Measurements from ENCODE around the gene P2RY6.
"Not testable (repeated sequence)": the region's sequence is repeated elsewhere in the genome, so short reads cannot be mapped to it uniquely, and the experiment has no call there.

Gene P2RY6

DNA sequence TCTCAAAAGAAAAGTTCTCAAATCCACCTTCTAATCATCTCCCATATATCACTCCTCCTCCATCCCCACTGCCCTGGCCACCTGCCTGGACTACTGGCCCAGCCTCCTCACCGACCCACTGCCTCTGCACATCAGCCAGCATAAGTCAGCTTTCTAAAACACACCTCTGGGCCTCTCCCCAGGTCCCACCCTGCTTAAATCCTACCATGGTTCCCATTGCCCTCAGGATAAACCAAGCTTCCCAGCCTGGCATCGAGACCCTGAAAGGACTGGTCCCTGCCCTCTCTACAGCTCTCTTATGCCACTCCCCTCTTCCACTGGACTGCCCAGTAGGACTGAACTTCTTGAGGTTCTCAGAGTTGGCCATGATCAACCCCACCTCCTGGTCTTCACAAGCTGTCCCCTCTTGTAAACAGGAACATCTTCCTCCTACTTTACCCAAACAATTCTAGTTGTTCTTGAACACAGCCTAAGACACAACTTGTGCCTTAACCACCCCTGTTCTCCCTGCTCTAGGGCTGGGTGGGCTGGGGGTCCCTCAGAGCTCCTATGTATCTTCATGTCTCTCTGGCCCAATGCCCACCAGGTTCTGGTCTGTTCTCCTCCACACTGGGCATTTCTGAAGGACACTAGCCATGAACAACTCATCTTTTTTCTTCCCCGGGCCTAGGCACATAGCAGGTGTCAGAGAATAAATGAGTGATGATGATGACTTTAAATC, 12.6 kb upstream of the P2RY6 start:
- no peak for FAIRE-seq
- no peak for DNase-seq (ENCODE audit: insufficient read length, low spot score)

DNA sequence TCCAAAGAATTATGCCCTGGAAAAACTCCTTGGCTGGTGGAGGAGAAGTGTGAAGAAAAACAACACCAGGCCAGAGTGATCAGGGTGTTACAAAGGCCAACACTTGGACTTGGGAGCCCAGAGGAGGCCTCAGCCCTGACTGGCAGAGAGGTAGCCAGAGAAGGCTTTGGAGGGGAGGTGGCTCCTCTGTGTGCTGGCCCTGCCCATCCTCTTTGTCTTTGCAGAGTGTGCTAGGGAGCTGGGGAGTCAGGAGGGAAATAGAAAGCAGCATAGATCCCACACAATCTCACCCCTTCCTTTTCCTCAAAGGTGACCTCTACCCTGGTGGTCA, 12.0 kb upstream of the P2RY6 start:
- no peak for FAIRE-seq
- no peak for DNase-seq (ENCODE audit: insufficient read length, low spot score)

DNA sequence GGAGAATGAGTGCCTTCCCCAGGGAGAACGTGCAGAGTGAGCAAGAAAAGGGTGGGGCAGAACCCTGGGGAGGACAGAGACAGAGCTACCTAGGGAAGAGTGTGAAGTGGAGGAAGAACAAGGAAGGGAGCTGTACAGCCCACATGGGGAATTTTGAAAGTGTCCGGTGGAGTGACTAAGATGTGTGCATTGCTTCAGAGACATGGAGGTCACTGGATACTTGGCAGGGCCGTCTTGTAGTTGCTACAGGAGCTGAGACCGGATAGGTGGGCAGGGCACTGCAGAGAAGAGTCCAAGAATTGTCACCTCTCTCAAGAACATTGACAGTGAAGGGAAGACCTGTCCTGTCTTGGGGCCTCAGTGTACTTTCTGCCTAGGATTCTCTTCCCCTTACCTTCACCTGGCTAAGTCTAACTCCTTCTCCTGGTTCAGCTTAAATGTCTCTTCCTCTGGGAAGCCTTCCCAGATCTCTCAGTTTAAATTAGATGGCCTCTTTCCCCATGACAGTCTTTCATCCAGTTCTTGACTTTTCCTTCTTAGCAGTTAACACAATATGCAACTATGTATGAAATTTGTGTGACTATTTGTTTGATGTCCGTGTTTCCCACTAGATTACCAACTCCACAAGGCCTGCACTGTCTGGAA, 9.2 kb upstream of the P2RY6 start:
- FAIRE-seq (no peak), DNase-seq (ENCODE audit: insufficient read length, low spot score) (no peak)

DNA sequence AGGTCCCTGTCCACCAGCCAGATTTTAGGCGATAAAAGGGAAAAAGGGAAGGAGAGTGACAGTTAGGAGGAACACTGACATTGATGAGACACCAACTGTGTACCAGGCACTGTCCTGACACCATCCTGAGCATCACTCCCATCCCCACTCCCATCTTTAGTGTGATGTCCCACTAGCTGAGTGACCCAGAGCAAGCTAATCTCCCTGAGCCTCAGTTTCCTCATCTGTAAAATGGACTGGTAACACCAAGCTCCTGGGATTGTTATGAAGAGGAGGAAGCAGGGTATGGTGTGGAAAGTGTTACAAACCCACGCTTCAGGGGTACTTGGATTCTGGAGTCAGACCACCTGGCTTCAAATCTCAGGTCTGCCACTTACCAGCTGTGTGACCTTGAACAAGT, 8.5 kb upstream of the P2RY6 start:
- no peak for FAIRE-seq
- DNase-seq (ENCODE audit: insufficient read length, low spot score): no peak

DNA sequence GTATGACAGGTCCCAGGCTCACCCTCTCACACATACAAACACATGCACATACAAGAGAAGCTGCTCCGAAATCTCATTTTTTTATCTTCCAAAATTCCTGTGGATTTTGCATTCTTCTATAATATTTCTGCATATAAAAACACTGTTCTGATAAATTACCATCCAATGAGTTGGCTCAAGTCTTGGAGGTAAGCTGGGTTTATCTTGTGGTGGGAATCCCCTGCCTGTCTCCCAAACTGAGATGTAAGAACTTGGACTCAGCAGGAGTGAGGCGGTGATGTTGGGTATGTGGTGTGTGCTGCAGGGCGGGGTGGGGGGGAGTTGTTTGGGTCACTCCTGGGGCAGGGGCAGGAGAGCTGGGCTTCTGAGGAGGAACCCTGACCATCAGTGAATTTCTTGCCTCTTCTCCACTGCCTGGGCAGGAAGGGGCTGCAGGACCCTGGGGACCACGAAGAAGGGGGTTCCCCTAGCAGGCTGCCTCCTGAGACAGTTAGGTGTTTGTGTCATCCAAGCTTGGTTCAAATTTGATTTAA, 6.8 kb upstream of the P2RY6 start:
- DNase-seq (ENCODE audit: insufficient read length, low spot score): no peak
- FAIRE-seq: no peak

DNA sequence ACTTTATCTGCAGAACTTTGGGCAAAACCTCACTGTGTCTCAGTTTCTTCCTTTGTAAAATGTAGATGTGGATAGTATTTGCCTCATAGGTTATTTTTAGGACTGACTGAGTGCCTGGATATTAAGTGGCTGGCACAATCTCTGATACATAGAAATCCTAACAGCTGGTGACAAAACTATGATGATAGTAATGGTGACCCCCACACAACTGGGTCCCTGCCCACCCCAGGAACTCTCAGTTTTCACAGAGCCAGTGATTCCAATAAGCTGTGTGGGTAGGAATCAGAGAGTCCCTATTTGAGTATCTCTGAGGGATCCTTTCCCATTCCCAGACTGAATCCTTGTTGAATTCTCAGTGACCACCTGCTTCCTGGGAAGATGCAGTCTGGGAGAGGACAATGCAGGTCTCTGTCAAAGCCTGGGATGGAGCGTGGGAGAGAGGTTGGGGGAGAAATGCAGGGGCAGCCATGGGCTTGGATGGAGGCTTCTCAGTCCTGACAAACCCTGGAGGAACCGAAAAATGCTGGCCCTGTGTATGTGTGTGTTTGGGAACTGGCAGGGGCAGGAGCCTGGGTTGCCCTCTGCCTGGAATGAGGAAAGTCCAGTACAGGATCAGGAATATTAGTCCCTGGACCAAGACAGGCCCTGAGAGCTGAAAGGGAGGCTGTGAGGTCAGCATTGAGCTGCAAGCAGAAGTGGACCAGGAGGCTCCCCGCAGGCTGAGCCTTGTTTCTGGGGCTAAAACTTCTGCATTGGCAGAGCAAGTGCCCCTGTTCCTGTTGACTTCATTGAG, 6.1 kb upstream of the P2RY6 start:
- no peak for DNase-seq (ENCODE audit: insufficient read length, low spot score)
- no peak for FAIRE-seq

DNA sequence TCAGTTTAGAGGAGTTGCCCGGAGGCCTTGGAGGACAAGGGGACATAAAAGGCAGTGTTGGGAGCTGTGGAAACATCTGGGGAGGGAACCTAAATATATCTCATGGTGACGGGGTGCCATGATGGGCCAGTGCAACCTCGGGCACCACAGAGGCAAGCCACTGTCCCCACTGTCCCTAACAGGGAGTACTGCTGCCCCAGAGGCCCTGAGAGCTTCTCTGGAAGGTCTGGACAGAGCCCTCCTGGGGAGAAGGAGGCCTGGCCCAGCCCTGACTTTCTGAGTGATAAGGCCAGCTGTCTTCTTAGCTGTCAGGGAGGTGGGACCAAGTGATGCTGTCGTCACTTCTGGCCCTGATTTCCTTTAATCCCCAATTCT, 5.5 kb upstream of the P2RY6 start:
- DNase-seq (ENCODE audit: insufficient read length, low spot score): no peak
- FAIRE-seq: no peak

DNA sequence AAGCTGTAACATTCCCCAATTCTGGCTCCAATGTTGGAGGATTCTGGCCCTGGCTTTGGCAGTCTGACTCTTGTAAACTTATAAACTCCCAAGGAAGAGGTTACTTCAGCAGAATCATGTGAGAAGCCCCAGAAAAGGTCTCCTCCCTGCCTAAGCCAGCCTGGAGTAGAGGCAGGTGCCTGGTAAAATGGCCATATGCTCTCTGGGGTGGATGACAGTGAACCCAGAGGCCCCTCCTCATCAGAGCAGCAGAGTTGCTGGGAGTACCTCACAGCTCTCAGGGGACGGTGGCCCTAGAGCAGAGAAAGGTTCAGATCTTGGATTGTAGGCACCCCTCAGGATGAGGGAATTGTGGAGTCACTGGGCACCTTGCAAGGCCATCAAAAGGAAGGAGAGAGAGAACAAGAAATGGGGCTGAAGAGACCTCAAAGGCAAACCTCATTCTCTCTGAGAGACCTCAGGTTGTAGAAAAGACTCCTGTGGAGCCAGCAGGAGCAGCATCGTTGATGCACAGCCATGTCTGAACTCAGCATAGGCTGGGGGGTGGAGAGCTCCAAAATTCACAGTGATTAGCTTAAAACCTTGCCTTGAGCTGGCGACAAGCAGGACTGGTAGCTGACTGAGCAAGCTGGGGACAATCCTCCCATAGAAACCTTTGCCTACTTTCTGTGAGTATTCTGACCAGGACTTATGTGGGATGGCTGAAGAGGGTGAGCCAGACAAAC, 4.9 kb upstream of the P2RY6 start:
- FAIRE-seq: no peak
- no peak for DNase-seq (ENCODE audit: insufficient read length, low spot score)

DNA sequence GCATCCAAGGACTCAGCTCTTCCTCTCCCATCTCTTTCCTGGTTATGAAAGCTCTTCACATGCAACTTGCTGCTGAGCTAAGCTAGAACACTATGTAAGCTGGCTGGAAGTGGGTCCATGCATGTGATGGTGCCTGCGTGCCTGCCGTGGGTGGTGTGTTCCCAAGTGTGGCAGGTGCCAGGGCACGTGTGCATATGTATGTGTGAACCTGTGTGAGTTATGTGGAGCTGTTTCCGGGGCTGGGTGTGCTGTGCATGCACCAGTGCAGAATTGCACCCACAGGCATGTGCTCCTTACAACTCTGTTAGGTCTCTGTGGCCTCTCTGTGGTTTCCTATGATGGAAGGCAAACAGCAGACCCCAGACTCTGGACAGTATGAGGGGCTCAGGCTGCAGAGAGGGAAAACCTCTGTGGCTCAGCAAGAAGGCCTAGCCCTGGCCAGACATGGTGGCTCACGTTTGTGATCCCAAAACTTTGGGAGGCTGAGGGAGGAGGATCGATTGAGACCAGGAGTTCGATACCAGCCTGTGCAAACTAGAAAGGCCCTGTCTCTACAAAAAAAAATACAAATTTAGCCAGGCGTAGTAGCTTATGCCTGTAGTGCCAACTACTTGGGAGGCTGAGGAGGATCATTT, 4.1 kb upstream of the P2RY6 start:
- peak; percentile 28 for FAIRE-seq
- no peak for DNase-seq (ENCODE audit: insufficient read length, low spot score)

DNA sequence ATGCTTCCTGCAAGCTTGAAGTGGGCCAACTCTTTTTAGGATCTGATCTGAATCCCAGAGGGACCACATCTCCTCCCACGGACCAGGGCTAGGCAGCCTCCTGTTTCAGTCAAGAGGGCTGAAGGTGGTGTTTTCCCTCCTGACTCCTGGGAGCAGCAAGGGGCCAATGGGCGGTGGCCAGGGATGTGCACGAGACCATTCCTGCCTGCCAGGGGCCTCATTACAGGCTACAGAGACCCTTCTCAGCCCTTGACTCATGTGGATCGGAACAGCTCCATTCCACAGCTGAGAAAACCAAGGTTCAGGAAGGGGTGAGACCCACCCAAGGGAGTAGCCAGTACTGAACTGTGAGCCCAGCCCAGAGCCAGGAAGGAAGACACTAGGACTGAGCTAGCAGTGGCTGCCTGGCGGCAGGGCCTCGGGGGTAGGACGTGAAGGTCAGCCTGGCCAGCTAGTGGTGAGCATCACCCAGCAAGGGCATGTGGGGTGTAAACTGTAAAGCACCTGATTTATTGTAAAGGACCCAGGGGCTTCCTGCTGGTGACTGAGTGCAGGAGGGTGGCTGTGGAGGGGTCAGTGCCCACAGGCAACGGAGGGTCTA, 3.4 kb upstream of the P2RY6 start:
- DNase-seq (ENCODE audit: insufficient read length, low spot score): no peak
- FAIRE-seq: no peak

DNA sequence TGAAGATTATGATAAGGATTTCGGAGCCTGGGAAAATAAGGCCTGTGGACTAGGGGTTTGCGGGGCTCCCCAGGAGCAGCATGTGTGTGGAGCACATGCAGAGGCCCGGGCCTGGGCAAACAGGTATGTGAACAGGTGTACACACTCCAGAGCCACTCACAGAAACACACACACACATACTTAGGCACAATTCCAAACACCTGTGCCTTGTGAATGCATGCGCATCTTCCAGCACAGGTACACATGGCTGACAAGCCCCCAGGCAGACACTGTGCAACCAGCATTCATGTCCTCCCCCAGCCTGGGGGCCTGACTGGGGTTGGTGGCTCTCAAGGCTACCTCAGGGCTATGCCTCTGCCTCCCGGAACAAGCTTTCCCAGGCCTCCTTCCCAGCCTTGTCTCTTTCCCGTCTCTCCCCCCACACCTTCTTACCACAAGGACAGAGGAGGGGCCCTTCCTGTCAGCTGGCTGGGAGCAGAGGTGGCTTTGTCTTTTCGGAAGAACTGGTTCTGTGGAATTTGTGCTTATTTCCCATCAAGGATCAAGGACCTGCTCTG, 2.6 kb upstream of the P2RY6 start:
- DNase-seq (ENCODE audit: insufficient read length, low spot score) (no peak), FAIRE-seq (no peak)

DNA sequence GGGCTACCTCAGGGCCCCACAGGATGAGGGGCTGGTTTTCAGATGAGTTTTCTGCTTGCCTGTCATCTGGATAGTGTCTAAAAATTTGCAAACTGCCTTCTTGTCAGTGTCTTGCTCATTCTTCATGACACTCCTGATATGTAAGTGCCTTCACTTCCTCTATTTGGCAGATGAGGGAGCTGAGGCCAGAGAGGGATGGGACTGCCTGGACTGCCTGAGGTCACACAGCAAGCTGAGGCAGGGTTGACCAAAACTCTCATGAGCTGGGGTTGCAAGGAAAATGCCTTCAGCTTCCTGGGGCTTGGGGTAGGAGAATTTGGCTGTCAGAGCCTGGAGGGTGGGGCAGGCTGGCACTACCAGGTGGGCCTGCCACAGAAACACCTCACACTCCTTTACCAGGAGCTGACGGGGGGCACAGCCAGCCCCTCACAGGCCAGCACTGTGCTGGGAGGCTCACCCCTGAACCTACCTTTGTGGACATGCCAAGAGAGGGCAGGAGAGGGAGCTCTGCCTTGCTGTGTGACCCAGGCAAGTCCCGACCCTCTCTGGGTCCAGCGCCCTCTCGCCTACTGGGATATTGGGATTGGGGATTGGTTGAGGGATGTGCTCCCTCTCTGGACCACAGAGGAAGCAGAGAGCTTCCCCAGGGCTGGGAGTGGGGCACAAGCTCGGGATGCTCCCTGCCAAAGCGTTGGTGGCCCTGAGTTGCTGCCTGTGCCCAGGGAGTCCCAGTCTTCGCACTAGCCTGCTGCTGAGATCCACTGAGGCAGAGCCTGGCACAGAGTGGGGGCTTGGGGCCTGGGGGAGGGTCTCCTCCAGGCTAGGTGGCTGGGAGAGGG, 1.9 kb upstream of the P2RY6 start:
- no peak for FAIRE-seq
- no peak for DNase-seq (ENCODE audit: insufficient read length, low spot score)

DNA sequence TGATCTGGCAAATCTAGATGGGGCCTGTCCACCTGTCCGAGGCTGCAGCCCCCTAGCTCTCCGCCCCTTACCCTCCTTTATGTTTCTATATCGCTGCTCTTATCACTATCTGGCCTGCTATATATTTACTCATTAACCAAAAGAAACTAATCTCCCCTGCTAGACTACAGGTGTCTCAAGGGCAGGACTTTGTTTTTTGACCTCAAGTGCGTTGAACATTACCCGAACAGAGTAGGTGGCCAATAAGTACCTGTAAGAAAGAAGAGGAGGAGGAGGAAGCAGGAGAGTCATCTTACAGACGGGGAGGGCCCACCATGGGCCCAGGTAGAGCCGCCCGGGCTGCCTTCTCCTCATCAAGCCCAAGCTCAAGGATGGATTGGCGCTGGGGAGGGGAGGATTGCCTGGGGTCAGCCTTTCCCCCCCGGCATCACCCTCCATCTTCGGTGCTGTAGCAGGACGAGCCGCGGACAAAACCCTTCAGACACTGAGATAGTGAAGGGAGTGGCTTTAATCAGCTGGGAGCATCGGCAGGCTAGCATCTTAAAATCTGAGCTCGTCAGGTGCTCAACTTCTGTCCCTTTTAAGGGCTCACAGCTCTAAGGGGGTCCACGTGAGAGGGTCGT, 1.2 kb upstream of the P2RY6 start:
- FAIRE-seq: peak; percentile 56

DNA sequence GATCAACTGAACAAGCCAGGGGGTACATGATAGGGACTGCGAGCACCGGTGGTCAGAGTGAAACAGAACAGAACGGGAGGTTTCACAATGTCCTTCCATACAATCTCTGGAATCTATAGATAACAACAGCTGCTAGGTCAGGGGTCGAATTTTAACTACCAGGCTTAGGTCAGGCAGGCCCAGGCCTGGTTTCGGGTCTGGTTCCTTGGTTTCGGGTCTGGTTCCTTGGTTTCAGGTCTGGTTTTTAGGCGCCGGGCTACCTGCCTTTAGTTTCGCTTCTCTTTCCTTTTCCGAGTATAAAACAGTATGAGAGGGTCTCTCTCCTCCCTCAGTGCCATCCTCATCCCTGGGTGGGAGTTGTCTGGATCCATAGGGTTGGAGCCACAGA, 666 bp upstream of the P2RY6 start:
- DNase-seq (ENCODE audit: insufficient read length, low spot score): not testable (repeated sequence)
- FAIRE-seq: peak; percentile 54

More for the DNA sequence above, 1.2 kb upstream of the P2RY6 start:
- no peak for DNase-seq (ENCODE audit: insufficient read length, low spot score)

DNA sequence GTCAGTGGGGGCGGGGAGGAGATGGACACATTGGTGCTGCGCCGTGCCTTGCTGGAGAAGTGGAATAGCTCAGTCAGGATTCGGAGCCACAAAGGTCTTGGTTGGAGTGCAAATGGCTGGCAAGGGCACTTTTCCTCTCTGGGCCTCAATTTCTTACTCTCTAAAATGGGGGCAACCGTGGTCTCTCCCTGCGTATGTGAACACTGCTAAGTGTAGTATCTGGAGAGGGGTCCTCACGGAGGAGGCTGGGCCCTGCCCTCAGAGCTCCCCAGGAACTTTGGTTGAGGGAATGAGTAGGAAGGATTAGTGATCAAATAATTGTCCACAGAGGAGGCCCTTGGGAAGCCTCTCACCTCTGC, 521 bp downstream of the P2RY6 start:
- FAIRE-seq: no peak
- DNase-seq (ENCODE audit: insufficient read length, low spot score): no peak

DNA sequence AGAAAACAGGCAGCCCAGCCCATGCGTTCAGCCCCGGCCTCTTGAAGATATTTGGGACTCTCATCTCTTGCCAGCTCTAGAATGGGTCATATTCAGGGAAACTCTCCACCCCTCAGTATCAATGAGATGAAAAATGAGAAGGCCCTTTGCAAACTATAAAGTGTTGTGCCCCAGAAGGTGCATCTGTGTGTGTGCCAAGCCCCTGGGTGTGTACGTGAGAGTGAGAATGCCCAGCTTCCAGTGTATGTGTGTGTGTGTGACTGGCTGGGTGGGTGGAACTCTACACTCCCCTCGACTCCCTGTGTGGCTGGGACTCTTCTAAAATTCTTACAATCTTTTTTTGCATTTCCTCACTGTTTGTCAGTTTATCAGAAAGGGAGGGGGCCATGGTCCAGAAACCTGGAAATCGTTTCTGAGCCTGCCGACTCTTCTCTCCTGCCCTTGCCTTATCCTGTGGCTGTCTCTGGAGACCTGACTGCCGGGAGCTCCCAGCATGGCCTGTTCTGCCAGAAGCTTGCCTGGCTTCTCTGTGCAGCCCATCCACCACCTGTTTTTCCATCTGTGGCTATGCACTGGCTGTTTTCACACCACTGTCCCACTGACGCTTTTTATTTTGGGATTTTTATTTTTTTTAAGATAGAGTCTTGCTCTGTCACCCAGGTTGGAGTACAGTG, 1.2 kb downstream of the P2RY6 start:
- FAIRE-seq (no peak), DNase-seq (ENCODE audit: insufficient read length, low spot score) (no peak)

DNA sequence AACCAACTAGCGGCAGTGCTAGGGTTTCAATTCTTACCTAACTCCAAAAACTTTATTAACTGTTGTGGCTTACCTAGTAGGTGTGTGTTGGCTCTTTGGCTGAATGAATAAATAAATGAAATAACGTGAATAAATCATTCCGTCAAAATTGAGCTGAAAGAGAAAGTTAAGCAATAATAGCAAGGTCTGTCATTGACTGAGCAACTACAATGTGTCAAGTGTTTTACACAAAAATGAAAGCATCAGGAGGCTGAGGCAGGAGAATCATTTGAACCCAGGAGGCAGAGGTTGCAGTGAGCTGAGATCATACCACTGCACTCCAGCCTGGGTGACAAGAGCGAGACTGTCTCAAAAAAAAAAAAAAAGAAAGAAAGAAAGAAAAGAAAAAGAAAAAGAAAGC, 2.1 kb downstream of the P2RY6 start:
- not testable (repeated sequence) for FAIRE-seq; DNase-seq (ENCODE audit: insufficient read length, low spot score)

DNA sequence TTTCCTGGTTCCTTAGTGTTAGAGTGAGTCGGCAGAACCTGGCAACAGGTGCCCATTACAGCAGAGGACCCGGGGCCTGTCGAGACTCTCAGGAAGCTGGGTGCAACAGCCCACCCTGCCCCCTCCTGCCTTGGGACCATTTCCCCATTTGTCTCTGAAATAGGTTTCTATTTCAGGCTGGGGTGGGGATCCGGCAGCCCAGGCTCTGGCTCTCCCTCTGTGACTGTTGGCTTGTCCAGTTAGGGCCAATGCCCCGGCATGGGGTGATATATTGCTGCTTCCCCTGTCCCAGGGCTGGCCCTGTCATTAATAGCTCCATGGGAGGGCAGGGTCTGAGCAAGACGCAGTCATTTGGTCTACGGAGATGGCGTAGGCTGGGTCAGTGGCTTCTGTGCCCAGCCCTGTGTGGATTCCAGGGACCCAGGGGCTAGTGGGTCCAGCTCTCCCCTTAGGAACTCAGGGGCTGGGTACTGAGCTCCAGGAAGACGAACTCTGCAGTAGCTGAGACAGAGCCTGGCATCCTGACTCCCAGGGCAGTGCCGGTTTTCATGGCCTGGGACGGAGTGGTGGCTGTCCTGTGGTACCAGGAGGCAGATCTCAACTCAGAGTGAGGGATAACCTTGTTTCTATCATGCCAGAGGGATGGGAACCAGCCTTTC, 2.7 kb downstream of the P2RY6 start:
- DNase-seq (ENCODE audit: insufficient read length, low spot score): no peak
- no peak for FAIRE-seq

Measured in GM19239 (cell line).